ENCODE measurements around the gene ATP1B3.
"Not testable (repeated sequence)": the region's sequence is repeated elsewhere in the genome, so short reads cannot be mapped to it uniquely, and the experiment has no call there.

Gene ATP1B3
- total RNA-seq = 45.9 to 60.2 reads per million in 2 donors

DNA sequence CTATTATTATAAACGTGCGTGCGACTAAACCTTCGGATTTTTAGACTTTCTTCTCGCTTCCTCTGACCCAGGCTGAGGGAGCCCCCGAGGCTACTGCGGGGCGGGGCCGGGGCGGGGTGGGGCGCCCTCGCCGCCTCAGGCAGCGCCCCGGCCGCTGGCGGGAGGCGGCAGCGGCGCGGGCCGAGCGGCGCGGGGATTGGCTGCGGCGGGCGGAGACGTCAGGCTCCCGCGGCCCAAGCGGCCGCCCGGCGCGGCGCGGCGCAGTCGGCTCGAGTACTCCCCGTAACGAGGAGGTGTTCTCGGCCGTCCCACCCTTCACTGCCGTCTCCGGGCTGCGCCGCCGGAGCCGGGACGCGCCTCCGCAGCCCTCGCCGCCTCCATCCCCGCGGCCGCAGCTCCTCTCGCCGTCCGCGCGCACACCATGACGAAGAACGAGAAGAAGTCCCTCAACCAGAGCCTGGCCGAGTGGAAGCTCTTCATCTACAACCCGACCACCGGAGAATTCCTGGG, at the start of gene ATP1B3:
TSS of gene ATP1B3 (plus strand) at position 263 of the 510 bp plus-strand sequence. CDS start at position 422, 159 bp downstream.
- peak; percentile 81 for DNase-seq

DNA sequence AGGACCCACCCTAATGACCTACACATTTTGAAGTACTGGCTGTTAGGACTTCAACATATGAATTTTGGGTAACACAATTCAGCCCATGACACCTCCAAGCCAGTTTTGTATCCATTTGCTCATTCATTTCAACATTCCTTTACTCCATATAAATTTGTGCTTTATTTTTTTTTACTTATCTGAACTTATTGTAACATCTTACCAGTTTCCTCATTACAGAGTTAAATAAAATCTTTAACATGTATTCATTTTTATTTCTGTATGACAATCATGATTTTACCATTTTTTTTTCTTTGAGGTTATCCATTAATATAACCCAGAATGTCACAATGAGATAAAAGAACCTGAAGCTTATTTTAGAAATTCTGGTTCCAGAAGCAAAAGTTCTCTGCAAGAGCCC, 48.0 kb upstream of the ATP1B3 start:
- DNase-seq = no peak

- DNase-seq = no peak
Measured at GRCh38 chr3:141828890-141829289, 47.6 kb upstream of the ATP1B3 start.

DNA sequence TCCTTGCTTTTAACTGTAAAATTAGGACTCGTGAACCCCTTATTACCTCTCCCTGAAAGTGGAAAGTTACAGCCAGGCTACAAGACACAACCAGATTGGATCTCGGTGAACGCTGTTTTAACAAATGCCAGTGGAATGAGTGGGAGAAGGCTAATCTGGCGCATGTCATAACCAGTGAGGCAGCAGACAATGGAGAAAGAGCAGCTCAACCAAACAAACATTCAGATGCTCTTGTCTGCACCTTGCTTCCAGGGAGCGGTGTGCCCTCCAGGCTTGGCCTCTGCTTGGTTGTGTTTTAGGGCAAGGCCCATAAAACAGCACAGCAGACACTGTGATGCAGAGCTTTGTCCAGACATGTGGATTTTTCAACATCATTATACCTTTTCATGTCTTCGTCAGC, 45.9 kb upstream of the ATP1B3 start:
- no peak for DNase-seq

DNA sequence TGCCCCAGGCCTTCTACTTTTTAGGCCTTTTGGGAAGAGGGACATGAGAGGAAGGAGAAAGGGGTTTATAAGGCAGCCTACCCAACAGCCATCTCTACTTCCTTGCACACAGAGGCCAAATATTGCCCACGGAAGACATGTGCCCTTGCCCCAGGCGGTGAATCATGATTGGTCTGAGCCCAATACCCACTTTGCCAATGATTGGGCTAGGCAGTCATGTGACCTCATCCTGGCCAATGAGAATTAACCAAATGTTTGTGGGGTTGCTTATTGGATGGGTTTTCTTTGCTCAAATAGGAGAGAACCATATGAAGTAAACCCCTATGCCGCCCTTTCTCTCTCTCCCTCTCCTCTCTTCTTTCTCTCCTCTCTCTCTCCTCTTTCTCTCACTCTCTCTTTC, 42.2 kb upstream of the ATP1B3 start:
- no peak for DNase-seq

DNA sequence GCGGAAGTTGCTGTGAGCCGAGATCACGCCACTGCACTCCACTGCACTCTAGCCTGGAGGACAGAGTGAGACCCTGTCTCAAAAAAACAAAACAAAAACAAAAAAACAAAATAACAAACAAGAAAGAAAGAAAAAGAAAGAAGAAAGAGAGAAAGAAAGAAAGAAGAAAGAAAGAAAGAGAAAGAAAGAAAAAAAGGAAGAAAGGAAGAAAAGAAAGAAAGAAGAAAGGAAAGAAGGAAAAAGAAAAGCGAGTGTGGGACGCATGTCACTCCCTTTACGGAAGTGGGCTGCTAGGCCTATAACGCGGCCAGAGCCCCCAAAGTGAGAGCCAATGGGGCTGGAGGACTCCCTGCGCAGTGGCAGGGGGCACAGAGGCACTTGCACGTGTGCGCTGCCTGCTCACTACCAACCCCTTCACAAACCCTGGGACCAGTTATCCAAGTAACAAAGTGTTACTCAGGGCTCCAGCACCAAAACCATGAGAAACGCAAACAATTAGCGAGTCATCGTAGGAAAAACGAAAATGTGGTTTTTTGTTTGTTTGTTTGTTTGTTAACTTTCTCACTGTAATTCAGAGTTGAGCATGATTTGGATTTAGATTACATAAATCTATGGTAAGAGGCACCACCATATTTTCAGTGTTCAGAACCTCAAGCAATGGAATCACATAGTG, 40.8 kb upstream of the ATP1B3 start:
- DNase-seq = no peak

DNA sequence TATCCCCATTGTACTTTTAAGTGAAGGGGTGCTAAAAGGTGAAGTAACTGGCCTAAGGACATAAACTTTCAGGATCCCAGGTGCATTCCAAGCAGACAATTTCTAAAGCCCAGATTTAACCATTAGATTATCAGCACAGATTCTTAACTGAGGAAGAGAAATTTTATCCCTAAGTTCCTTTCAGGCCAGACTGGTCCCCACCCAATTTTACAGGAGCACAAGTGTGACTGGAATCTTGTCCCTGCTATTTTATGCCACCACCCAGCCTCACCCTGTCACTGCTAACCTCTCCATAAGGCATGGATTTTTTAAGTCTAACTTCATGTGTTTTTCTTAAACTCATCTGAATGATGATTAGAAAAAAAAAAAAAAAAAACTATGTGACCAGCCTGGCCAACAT, 37.1 kb upstream of the ATP1B3 start:
- no peak for DNase-seq

GRCh38 chr3:141840737-141841544, 35.5 kb upstream of the ATP1B3 start:
- no peak for DNase-seq

- DNase-seq = no peak
Measured at GRCh38 chr3:141844108-141844507, 32.3 kb upstream of the ATP1B3 start.

- DNase-seq = no peak
Measured at GRCh38 chr3:141844812-141845211, 31.6 kb upstream of the ATP1B3 start.

- DNase-seq = no peak
Measured at GRCh38 chr3:141845407-141846049, 30.9 kb upstream of the ATP1B3 start.

DNA sequence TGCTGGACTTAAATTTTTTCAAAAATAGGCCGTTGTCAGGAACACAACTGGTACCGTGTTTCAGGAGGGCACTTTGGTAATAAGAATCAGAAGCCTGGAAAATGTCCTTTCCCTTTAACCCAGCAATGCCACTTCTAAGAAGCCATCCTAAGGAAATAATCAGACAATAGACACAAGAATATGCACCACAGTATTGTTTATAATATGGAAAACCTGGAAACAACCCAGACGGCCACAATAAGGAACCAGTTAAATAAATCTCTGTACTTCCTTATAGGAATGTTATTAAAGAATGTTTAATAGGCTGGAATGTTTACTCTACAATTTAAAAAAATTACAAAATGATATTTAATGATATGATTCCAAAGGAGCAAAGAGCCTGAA, 30.4 kb upstream of the ATP1B3 start:
- no peak for DNase-seq

DNA sequence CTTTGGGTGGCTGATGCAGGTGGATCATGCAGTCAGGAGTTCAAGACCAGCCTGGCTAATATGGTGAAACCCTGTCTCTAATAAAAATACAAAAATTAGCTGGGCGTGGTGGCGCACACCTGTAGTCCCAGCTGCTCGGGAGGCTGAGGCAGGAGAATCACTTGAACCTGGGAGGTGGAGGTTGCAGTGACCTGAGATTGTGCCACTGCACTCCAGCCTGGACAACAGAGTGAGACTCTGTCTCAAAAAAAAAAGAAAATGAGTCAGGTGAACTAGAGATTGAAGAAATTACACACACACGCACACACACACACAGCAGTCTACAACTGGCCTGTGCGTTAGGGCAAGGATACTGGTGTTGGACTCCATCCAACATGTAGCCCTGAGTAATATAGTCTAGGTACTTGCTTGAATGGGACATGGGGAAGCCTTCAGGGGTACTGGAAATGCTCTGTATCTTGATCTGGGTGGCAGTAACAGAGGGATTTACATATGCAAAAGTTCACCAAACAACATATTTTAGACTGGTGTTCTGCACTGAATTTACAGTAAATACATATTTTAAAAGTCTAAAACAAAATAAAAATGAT, 28.2 kb upstream of the ATP1B3 start:
- DNase-seq = not testable (repeated sequence)

GRCh38 chr3:141849056-141849815, 27.2 kb upstream of the ATP1B3 start:
- DNase-seq = no peak

DNA sequence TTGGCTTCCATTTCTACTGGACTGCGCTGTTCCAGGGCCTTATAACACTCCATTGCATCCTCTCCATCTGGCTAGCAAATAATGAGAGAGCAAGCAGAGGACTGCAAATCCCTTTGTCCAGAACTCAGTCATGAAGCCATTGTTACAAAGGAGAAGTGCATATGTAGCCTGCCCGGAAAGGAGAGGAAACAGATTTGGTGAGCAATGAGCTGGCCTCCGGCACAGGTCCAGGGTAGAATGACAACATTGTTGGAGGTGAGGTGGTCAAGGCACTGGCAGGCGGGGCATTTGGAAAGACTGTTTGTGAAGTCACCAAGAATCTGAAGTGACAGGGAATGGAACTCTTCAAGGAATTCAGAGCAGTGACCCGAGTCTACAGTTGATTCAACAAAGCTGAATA, 25.0 kb upstream of the ATP1B3 start:
- DNase-seq = no peak

DNA sequence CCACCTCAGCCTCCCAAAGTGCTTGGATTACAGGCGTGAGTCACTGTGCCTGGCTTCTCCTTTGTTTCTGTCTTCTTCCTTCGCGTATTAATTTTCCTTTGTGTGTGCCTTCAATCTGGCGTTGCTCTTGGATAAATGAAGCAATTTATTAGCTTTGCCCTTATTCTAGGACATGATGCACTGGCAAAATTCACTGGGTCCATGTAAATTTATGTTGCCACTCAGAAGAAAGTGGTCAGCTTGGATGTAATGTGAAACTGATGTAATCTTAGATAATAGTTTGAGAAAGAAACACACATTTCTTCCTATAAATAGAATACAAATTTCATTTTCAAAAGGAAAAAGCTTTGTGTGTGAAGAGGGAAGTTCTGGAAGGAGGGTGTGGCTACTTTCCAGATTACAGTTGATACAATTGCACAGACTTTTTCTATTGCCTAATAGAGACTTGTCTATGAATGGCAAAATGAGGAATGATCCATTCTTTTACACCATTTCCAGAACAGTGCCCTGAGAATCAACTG, 23.3 kb upstream of the ATP1B3 start:
- DNase-seq = no peak

GRCh38 chr3:141853629-141854168, 22.7 kb upstream of the ATP1B3 start:
- DNase-seq = no peak

DNA sequence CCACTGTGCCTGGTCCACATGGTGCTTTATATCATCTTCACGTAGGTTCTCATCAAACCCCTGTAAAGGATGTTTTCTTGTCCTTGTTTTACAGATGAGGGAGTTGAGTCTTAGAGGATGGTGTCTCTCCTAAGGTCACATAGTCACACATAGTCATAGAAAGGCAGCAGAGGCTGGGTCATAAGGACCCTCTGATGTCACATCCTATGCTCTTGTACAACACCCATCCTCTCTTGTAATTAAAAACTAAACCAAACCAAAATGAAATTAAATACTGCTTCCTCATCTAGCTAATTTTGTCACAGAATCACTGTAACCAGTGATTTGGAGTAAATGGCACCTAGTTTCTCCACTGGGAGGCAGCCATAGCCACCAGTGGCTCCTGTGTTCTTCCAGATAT, 21.8 kb upstream of the ATP1B3 start:
- DNase-seq = no peak

GRCh38 chr3:141858312-141858711, 18.1 kb upstream of the ATP1B3 start:
- DNase-seq = no peak

DNA sequence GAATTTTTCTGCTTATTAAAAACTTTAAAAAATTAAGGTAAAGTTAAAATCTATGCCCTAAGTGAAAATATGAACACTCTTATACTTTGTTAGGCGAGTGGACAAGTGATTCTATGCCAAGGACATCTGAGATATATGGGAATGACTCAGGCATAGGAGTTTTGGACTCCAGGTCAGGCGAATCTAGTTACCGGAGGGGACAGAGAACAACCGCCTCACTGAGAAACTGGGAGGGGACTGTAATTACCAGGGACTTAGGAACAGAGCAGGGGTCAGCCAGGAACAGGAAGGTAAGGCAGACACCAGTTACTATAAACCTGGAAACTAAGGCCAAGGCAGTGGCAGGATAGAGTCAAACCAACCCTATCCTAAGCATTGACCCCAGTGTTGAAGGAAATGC, 16.8 kb upstream of the ATP1B3 start:
- DNase-seq = no peak

- no peak for DNase-seq
Measured at GRCh38 chr3:141860086-141860669, 16.3 kb upstream of the ATP1B3 start.
